ENCODE results near the gene ARSG. TPM values are rescaled to one million over a fixed set of nuclear protein-coding genes. Genes with fewer than 3 reads are reported as not detected.
A peak's percentile ranks its signal among the peaks of the same experiment; 100 is the strongest.
"Not testable (repeated sequence)": the region's sequence is repeated elsewhere in the genome, so short reads cannot be mapped to it uniquely, and the experiment has no call there.

The ARSG gene
- total RNA-seq, 4 donors from 2014 or later, result 6.1 to 8.9 (median 7.0) TPM

DNA sequence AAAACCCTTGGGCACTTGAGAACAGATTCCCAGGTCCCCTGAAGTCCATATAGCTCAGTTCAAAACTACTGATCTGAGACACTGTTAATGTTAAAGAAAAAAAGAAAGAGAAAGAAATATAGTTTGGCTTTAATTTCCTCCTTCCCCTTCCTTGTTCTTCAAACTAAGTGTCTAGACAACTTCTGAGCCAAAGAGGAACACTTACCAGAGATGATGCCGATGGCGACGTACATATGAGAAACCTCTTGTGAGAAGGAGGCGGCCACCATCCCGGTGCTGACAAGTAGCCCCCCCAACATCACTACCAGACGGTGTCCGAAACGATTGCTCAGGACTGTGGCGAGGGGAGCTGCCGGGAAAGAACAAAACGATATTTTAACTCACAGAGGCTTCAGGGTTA lies 17.6 kb upstream of the ARSG start:
- TF ChIP-seq, protein P1, sequence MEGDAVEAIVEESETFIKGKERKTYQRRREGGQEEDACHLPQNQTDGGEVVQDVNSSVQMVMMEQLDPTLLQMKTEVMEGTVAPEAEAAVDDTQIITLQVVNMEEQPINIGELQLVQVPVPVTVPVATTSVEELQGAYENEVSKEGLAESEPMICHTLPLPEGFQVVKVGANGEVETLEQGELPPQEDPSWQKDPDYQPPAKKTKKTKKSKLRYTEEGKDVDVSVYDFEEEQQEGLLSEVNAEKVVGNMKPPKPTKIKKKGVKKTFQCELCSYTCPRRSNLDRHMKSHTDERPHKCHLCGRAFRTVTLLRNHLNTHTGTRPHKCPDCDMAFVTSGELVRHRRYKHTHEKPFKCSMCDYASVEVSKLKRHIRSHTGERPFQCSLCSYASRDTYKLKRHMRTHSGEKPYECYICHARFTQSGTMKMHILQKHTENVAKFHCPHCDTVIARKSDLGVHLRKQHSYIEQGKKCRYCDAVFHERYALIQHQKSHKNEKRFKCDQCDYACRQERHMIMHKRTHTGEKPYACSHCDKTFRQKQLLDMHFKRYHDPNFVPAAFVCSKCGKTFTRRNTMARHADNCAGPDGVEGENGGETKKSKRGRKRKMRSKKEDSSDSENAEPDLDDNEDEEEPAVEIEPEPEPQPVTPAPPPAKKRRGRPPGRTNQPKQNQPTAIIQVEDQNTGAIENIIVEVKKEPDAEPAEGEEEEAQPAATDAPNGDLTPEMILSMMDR (IDR thresholded peaks at IDR 0.05), result no peak
- TF ChIP-seq POLR2A (IDR thresholded peaks at IDR 0.05), result no peak
- no peak for DNase-seq
- Histone ChIP-seq H3K36me3 (peaks cover 0 to 87% (median 0%) of the 10 kb centered on the region in 3 donors), H3K27me3 (no peaks in the 10 kb centered on the region), H3K4me3 (no peak overlapping the region), H3K9me3 (peaks cover 0 to 6% (median 4%) of the 10 kb centered on the region in 3 donors), H3K27ac (no peak overlapping the region), H3K4me1 (no peaks in the 10 kb centered on the region)
- intact Hi-C loops (cut with DNase I), result no loop called here
- WGBS, 2 donors, result 86 to 89% methylated on average over 10 to 11 of the region's 11 CpGs

GRCh38 chr17:68276339-68276738 lies 15.0 kb upstream of the ARSG start:
- H3K36me3 ChIP-seq, result peaks cover 0 to 77% (median 0%) of the 10 kb centered on the region in 3 donors
- WGBS, 2 donors, result 98% methylated on average over 3 of the region's 3 CpGs
- DNase-seq; H3K27ac ChIP-seq; H3K4me3 ChIP-seq; intact Hi-C loops (cut with DNase I); H3K9me3 ChIP-seq; H3K27me3 ChIP-seq; H3K4me1 ChIP-seq: not testable (repeated sequence)

- Histone ChIP-seq H3K36me3 (peaks cover 0 to 63% (median 0%) of the 10 kb centered on the region in 3 donors), H3K4me1 (no peaks in the 10 kb centered on the region), H3K27ac (no peak overlapping the region), H3K9me3 (peaks cover 0 to 6% (median 4%) of the 10 kb centered on the region in 3 donors), H3K27me3 (no peaks in the 10 kb centered on the region), H3K4me3 (no peak overlapping the region)
- no peak for DNase-seq
- intact Hi-C loops (cut with DNase I), result no loop called here
- no peak for TF ChIP-seq POLR2A (IDR thresholded peaks at IDR 0.05)
- TF ChIP-seq, protein P1 (IDR thresholded peaks at IDR 0.05), result no peak
- 96% methylated on average over 5 of the region's 5 CpGs for WGBS, 2 donors
Measured at GRCh38 chr17:68277807-68278206, 13.5 kb upstream of the ARSG start.

DNA sequence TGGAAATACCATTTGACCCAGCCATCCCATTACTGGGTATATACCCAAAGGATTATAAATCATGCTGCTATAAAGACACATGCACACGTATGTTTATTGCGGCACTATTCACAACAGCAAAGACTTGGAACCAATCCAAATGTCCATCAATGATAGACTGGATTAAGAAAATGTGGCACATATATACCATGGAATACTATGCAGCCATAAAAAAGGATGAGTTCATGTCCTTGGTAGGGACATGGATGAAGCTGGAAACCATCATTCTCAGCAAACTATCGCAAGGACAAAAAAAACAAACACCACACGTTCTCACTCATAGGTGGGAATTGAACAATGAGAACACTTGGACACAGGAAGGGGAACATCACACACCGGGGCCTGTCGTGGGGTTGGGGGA lies 9.3 kb upstream of the ARSG start:
- H3K36me3 ChIP-seq, result peaks cover 0 to 25% (median 0%) of the 10 kb centered on the region in 3 donors
- intact Hi-C loops (cut with DNase I); H3K4me1 ChIP-seq; H3K27me3 ChIP-seq; H3K27ac ChIP-seq; DNase-seq; H3K9me3 ChIP-seq; H3K4me3 ChIP-seq: not testable (repeated sequence)
- WGBS, 2 donors, result 0 to 75% methylated on average over 1 to 5 of the region's 6 CpGs

DNA sequence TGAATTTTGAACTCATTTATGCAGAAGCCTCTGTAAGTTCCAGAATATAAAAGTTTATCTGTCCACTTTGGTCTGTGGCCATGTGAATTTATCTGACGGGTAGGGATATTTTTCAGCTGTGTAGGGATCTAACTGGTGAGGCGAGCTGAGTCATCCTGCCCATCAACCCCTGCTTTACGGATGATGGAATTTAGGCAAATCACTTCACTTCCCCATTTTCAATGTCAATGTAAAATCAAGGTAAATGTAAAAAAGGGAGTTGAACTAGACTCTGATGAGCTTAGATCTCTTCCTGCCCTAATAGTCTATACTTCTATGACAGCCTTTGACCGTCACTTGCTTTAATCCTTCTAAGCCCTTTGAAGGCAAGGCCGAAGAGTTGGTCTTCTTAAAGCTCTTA lies 2.9 kb upstream of the ARSG start:
- Histone ChIP-seq H3K27ac (peak overlapping the region; percentile 15 to 93 (median 90)), H3K4me1 (peaks cover 26 to 56% (median 32%) of the 10 kb centered on the region in 3 donors), H3K9me3 (no peaks in the 10 kb centered on the region), H3K36me3 (no peaks in the 10 kb centered on the region), H3K27me3 (peaks cover 0 to 7% (median 0%) of the 10 kb centered on the region in 4 donors), H3K4me3 (no peak overlapping the region)
- no peak for DNase-seq
- no peak for TF ChIP-seq POLR2A (IDR thresholded peaks at IDR 0.05)
- TF ChIP-seq, protein P1 (IDR thresholded peaks at IDR 0.05), result no peak
- intact Hi-C loops (cut with DNase I), result no loop called here
- whole genome bisulfite sequencing, 2 donors, result 53 to 54% methylated on average over 5 of the region's 5 CpGs

DNA sequence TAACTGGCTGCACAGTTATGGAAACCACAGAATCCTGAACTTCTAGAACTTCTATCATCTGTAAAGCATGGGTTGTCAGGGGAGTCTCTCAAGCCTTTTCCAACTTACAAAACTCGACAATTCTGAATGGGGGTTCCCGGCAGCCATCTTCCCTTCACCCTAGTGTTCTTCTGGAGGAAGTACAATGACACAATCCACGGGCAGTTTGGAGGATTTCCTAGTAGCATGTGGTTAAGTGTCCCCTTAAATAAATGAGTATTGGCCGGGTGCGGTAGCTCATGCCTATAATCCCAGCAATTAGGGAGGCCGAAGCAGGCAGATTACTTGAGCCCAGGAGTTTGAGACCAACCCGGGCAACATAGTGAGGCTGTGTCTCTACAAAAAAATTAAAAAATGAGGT lies 2.5 kb upstream of the ARSG start:
- Histone ChIP-seq H3K36me3 (no peaks in the 10 kb centered on the region), H3K27me3 (peaks cover 0 to 11% (median 0%) of the 10 kb centered on the region in 4 donors), H3K27ac (peak overlapping the region; percentile 15 to 93 (median 90)), H3K4me1 (peaks cover 26 to 56% (median 32%) of the 10 kb centered on the region in 3 donors), H3K9me3 (no peaks in the 10 kb centered on the region), H3K4me3 (peak overlapping the region in 2 of 4 donors; percentile 68 to 86)
- 59 to 60% methylated on average over 5 to 7 of the region's 7 CpGs for WGBS, 2 donors
- DNase-seq, result no peak
- no peak for TF ChIP-seq POLR2A (IDR thresholded peaks at IDR 0.05)
- TF ChIP-seq, protein P1 (IDR thresholded peaks at IDR 0.05), result peak in 1 of 6 experiments; percentile 22
- intact Hi-C loops (cut with DNase I), result no loop called here
